ENCODE measurements around the gene KIF26B.

- TF ChIP-seq, protein P1, sequence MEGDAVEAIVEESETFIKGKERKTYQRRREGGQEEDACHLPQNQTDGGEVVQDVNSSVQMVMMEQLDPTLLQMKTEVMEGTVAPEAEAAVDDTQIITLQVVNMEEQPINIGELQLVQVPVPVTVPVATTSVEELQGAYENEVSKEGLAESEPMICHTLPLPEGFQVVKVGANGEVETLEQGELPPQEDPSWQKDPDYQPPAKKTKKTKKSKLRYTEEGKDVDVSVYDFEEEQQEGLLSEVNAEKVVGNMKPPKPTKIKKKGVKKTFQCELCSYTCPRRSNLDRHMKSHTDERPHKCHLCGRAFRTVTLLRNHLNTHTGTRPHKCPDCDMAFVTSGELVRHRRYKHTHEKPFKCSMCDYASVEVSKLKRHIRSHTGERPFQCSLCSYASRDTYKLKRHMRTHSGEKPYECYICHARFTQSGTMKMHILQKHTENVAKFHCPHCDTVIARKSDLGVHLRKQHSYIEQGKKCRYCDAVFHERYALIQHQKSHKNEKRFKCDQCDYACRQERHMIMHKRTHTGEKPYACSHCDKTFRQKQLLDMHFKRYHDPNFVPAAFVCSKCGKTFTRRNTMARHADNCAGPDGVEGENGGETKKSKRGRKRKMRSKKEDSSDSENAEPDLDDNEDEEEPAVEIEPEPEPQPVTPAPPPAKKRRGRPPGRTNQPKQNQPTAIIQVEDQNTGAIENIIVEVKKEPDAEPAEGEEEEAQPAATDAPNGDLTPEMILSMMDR (IDR thresholded peaks at IDR 0.05): no peak
- TF ChIP-seq POLR2A (IDR thresholded peaks at IDR 0.05): no peak
Measured at GRCh38 chr1:245292141-245292540, 137.4 kb downstream of the KIF26B start.

Data from body of pancreas (tissue), 4 donors.